Liver (tissue), 9 donors: ENCODE results near the gene CTXND2. TPM values are rescaled to one million over a fixed set of nuclear protein-coding genes. Genes with fewer than 3 reads are reported as not detected.

Experiments
- DNase-seq: peaks from one replicate; pipeline ENCODE4 v3.0.0-alpha.2; 2017; ENCODE audit warnings: low spot score
- H3K27ac ChIP-seq, 2 donors: one replicate each; pipeline ENCODE4 v1.7.0; 2013; ENCODE audit warnings: inconsistent platforms in 2 of 2, low read length in 2 of 2, control low read depth in 1 of 2, low read depth in 1 of 2, mild to moderate bottlenecking in 1 of 2
- H3K27me3 ChIP-seq, 4 donors: one replicate each; pipeline versions ENCODE4 v1.6.1 to v1.7.0; 2013; ENCODE audit warnings: low read length in 3 of 4, inconsistent platforms in 1 of 4, mild to moderate bottlenecking in 1 of 4, moderate library complexity in 1 of 4; ENCODE audit not compliant: control insufficient read depth in 4 of 4, insufficient read depth in 4 of 4
- H3K36me3 ChIP-seq, 4 donors: one replicate each; pipeline versions ENCODE4 v1.6.1 to v1.7.0; 2013; ENCODE audit warnings: low read length in 3 of 4, mild to moderate bottlenecking in 3 of 4, low read depth in 1 of 4, moderate library complexity in 1 of 4; ENCODE audit not compliant: control insufficient read depth in 4 of 4, insufficient read depth in 3 of 4
- H3K4me1 ChIP-seq, 4 donors: one replicate each; pipeline versions ENCODE4 v1.6.1 to v1.7.0; 2013; ENCODE audit warnings: low read length in 3 of 4, mild to moderate bottlenecking in 3 of 4, moderate library complexity in 1 of 4; ENCODE audit not compliant: control insufficient read depth in 4 of 4, insufficient read depth in 4 of 4
- H3K4me3 ChIP-seq, 3 donors: one replicate each; pipeline versions ENCODE4 v1.6.1 to v1.7.0; 2013; ENCODE audit warnings: low read length in 3 of 3, control low read depth in 1 of 3, low read depth in 1 of 3, mild to moderate bottlenecking in 1 of 3
- H3K9ac ChIP-seq, 2 donors: one replicate each; pipeline ENCODE4 v1.7.0; 2013; ENCODE audit warnings: low read length in 2 of 2, mild to moderate bottlenecking in 2 of 2, moderate library complexity in 2 of 2, control low read depth in 1 of 2, low read depth in 1 of 2
- H3K9me3 ChIP-seq, 4 donors: one replicate each; pipeline versions ENCODE4 v1.6.1 to v1.7.0; 2013; ENCODE audit warnings: low read length in 3 of 4; ENCODE audit not compliant: control insufficient read depth in 4 of 4
- CTCF ChIP-seq: fragments of 150-350 bp; IDR thresholded peaks from 2 replicates; pipeline ENCODE4 v1.5.1; 2017; ENCODE audit warnings: improper control_type of control experiment, low read depth, low read length; ENCODE audit not compliant: missing input control
- EGR1 ChIP-seq, 2 donors: IDR thresholded peaks; 2 replicates each; pipeline ENCODE4 v1.6.1; 2016 to 2018; ENCODE audit warnings: antibody characterized with exemption in 2 of 2, low read depth in 2 of 2
- FOXA1 ChIP-seq: IDR thresholded peaks from 2 replicates; pipeline ENCODE4 v1.6.1; 2016; ENCODE audit warnings: antibody characterized with exemption
- FOXA2 ChIP-seq: IDR thresholded peaks from 2 replicates; pipeline ENCODE4 v1.6.1; 2016; ENCODE audit warnings: antibody characterized with exemption
- GABPA ChIP-seq, 2 donors: IDR thresholded peaks in 1 of 2; conservative IDR thresholded peaks in 1 of 2; 2 replicates each; pipeline ENCODE4 v1.6.1; 2016; ENCODE audit warnings: antibody characterized with exemption in 2 of 2, mild to moderate bottlenecking in 1 of 2, moderate library complexity in 1 of 2
- HNF4A ChIP-seq, 2 donors: conservative IDR thresholded peaks; 2 replicates each; pipeline ENCODE4 v1.6.1; 2016; ENCODE audit warnings: antibody characterized with exemption in 2 of 2, mild to moderate bottlenecking in 2 of 2
- HNF4G ChIP-seq: IDR thresholded peaks from 2 replicates; pipeline ENCODE4 v1.6.1; 2016; ENCODE audit warnings: antibody characterized with exemption
- JUND ChIP-seq, 2 donors: IDR thresholded peaks; 2 replicates each; pipeline ENCODE4 v1.6.1; 2016; ENCODE audit warnings: antibody characterized with exemption in 2 of 2
- MAX ChIP-seq: IDR thresholded peaks from 2 replicates; pipeline ENCODE4 v1.6.1; 2016; ENCODE audit warnings: antibody characterized with exemption
- NR2F2 ChIP-seq: IDR thresholded peaks from 2 replicates; pipeline ENCODE4 v1.6.1; 2016; ENCODE audit warnings: antibody characterized with exemption
- RAD21 ChIP-seq, 2 donors: IDR thresholded peaks; 2 replicates each; pipeline ENCODE4 v1.6.1; 2016; ENCODE audit warnings: antibody characterized with exemption in 2 of 2, mild to moderate bottlenecking in 2 of 2
- REST ChIP-seq: IDR thresholded peaks from 2 replicates; pipeline ENCODE4 v1.6.1; 2016; ENCODE audit warnings: antibody characterized with exemption, mild to moderate bottlenecking
- RXRA ChIP-seq, 2 donors: IDR thresholded peaks; 2 replicates each; pipeline ENCODE4 v1.6.1; 2017 to 2018; ENCODE audit warnings: antibody characterized with exemption in 2 of 2, mild to moderate bottlenecking in 1 of 2
- SP1 ChIP-seq: IDR thresholded peaks from 2 replicates; pipeline ENCODE4 v1.6.1; 2018; ENCODE audit warnings: antibody characterized with exemption, mild to moderate bottlenecking
- TAF1 ChIP-seq: conservative IDR thresholded peaks from 2 replicates; pipeline ENCODE4 v1.6.1; 2016; ENCODE audit warnings: antibody characterized with exemption, mild to moderate bottlenecking
- YY1 ChIP-seq: IDR thresholded peaks from 2 replicates; pipeline ENCODE4 v1.6.1; 2016; ENCODE audit warnings: antibody characterized with exemption, mild to moderate bottlenecking
- ZBTB33 ChIP-seq: IDR thresholded peaks from 2 replicates; pipeline ENCODE4 v1.6.1; 2016; ENCODE audit warnings: antibody characterized with exemption
- WGBS: extraction: QIAGEN DNeasy Blood & Tissue Kit; methylation state at CpG from one replicate; pipeline ENCODE4 v1.1.7; 2013; 5-methylcytosine and 5-hydroxymethylcytosine counted together
- polyA plus RNA-seq, 2 donors: library from polyadenylated mRNA; stranded (reverse) in 1 of 2; unstranded in 1 of 2; fragments of 200-250 nt in 1 of 2; fragments of >200 nt in 1 of 2; fragmentation: Nextera tagmentation in 1 of 2; extraction: Ambion mirVana in 1 of 2; gene quantifications; one replicate each; pipeline versions ENCODE4 v1.2.1 to v1.2.3, GENCODE V29; 2013 to 2015
- total RNA-seq, 2 donors: library from RNA; depleted of rRNA; stranded (reverse); fragments of >200 nt; gene quantifications; one replicate each; pipeline ENCODE4 v1.2.3, GENCODE V29; 2014
- donor health status: healthy.
- donor health status: healthy.
- donor health status: healthy.
- donor health status: healthy.
- donor health status: healthy.

The CTXND2 gene
- total and polyA plus RNA-seq, 4 donors, result not detected

- TF ChIP-seq FOXA2, result no peak
- TF ChIP-seq FOXA1, result no peak
- no peak for TF ChIP-seq SP1
- TF ChIP-seq CTCF, result no peak
- no peak for TF ChIP-seq JUND (IDR thresholded peaks at IDR 0.05)
- TF ChIP-seq TAF1, result no peak
These were observed 67.8 kb downstream of the CTXND2 start (continued) for GRCh38 chr1:150954708-150955107.

GRCh38 chr1:150955280-150955679 lies 68.3 kb downstream of the CTXND2 start:
- Histone ChIP-seq H3K4me3 (no peak overlapping the region), H3K4me1 (no peaks in the 10 kb centered on the region), H3K27ac (no peak overlapping the region), H3K27me3 (no peaks in the 10 kb centered on the region), H3K9ac (no peak overlapping the region), H3K9me3 (no peaks in the 10 kb centered on the region), H3K36me3 (peaks cover 5 to 50% (median 36%) of the 10 kb centered on the region in 4 donors)
- TF ChIP-seq HNF4A (conservative IDR thresholded peaks at IDR 0.05), result no peak
- TF ChIP-seq REST, result no peak
- peak; percentile 20 for TF ChIP-seq NR2F2
- TF ChIP-seq MAX, result no peak
- no peak for DNase-seq

GRCh38 chr1:150957666-150958065 lies 70.7 kb downstream of the CTXND2 start:
- H3K36me3 ChIP-seq, result peaks cover 7 to 42% (median 32%) of the 10 kb centered on the region in 4 donors
- 97% methylated on average over 11 of the region's 11 CpGs for WGBS
- DNase-seq, result no peak
- no peak overlapping the region for H3K9ac ChIP-seq
- H3K27ac ChIP-seq, result no peak overlapping the region
- H3K9me3 ChIP-seq, result no peaks in the 10 kb centered on the region
- H3K4me1 ChIP-seq, result peaks cover 0 to 4% (median 0%) of the 10 kb centered on the region in 4 donors
- H3K27me3 ChIP-seq, result no peaks in the 10 kb centered on the region
- no peak overlapping the region for H3K4me3 ChIP-seq
- no peak for TF ChIP-seq HNF4A (conservative IDR thresholded peaks at IDR 0.05)
- TF ChIP-seq YY1, result no peak
- no peak for TF ChIP-seq ZBTB33
- TF ChIP-seq CTCF, result no peak
- no peak for TF ChIP-seq GABPA (IDR thresholded peaks at IDR 0.05 in 1 of 2, conservative IDR thresholded peaks at IDR 0.05 in 1 of 2)
- TF ChIP-seq NR2F2, result no peak
- TF ChIP-seq MAX, result no peak
- TF ChIP-seq FOXA2, result no peak
- no peak for TF ChIP-seq EGR1 (IDR thresholded peaks at IDR 0.05; ENCODE audit: low read depth in 2 of 2)
- TF ChIP-seq RAD21 (IDR thresholded peaks at IDR 0.05), result no peak
- no peak for TF ChIP-seq REST
- no peak for TF ChIP-seq RXRA (IDR thresholded peaks at IDR 0.05)
- TF ChIP-seq FOXA1, result no peak
- TF ChIP-seq TAF1, result no peak
- TF ChIP-seq HNF4G, result no peak
